ENCODE measurements around the gene NIPAL3. TPM values are rescaled to one million over a fixed set of nuclear protein-coding genes. Genes with fewer than 3 reads are reported as not detected.

Gene NIPAL3
- total RNA-seq, 1 experiment from 2014 or later, result 16.6 TPM

GRCh38 chr1:24391882-24392603 lies 23.6 kb upstream of the NIPAL3 start:
- ChIA-PET RAD21 (ENCODE audit: low non-redundant PET in 1 of 2, low total read pairs in 2 of 2, uncharacterized antibody in 2 of 2, unreplicated experiment in 2 of 2) (interaction anchor here (0.6 to 3.7 kb wide), 8 partner anchors 70 to 242 kb away, joined by 3 to 68 read pairs (median 20); no protein-coding TSS in a partner anchor), POLR2A (interaction anchor here (2.2 to 2.4 kb wide), 3 partner anchors 190 to 241 kb away, joined by 10 to 19 read pairs (median 12); no protein-coding TSS in a partner anchor), CTCF (interaction anchor here (0.6 to 5.8 kb wide), 46 partner anchors 8 to 443 kb away, joined by 3 to 457 read pairs (median 4); partner anchors contain the start of genes GRHL3, IFNLR1, MYOM3 and NIPAL3)
- Histone ChIP-seq H3K79me2 (ENCODE audit: insufficient read depth, low read length) (no peaks in the 10 kb centered on the region), H3K36me3 (ENCODE audit: control insufficient read depth in 1 of 2, insufficient read depth in 2 of 2, low read length in 2 of 2) (no peaks in the 10 kb centered on the region), H3K27me3 (ENCODE audit: insufficient read depth, low read length) (no peaks in the 10 kb centered on the region), H3K4me2 (ENCODE audit: low read length) (peak overlapping the region; percentile 56), H3K9ac (ENCODE audit: low read length) (0 out of 2 replicates have a peak overlapping the region, but pooled peaks have one; percentile 13), H3K4me1 (ENCODE audit: control insufficient read depth in 1 of 2, insufficient read depth in 2 of 2, low read length in 2 of 2) (peaks cover 8 to 35% of the 10 kb centered on the region in 2 experiments), H3K9me3 (ENCODE audit: control insufficient read depth in 1 of 2, insufficient read depth in 1 of 2, low read depth in 1 of 2, low read length in 2 of 2) (no peaks in the 10 kb centered on the region), H4K20me1 (ENCODE audit: insufficient read depth) (no peaks in the 10 kb centered on the region), H2AFZ (ENCODE audit: low read depth, low read length, poor library complexity, severe bottlenecking) (no peak overlapping the region), H3K4me3 (replicated peaks in 1 of 2; ENCODE audit: low read depth in 1 of 2, low read length in 2 of 2) (no peak overlapping the region), H3K9me2 (ENCODE audit: insufficient read depth) (no peaks in the 10 kb centered on the region), H3K27ac (ENCODE audit: low read depth, low read length) (no peak overlapping the region)
- TF ChIP-seq CTCF (IDR thresholded peaks at IDR 0.05 in 2 of 3, conservative IDR thresholded peaks at IDR 0.05 in 1 of 3; ENCODE audit: borderline replicate concordance in 1 of 3, insufficient read depth in 1 of 3, low read depth in 2 of 3, low read length in 2 of 3) (peak; percentile 81 to 91 (median 90)), RAD21 (IDR thresholded peaks at IDR 0.05; ENCODE audit: low read depth) (peak; percentile 91), JUND (IDR thresholded peaks at IDR 0.05) (no peak)
- ATAC-seq (peak; percentile 82), DNase-seq (ENCODE audit: low read depth, low spot score) (no peak)
- intact Hi-C loops (cut with micrococcal nuclease), result loop anchor here (1.0 to 10.0 kb wide), 8 partner anchors 70 to 620 kb away; no protein-coding TSS in a partner anchor
- BruUV-seq (replicated peaks), result no TSS peak

- BruUV-seq (replicated peaks), result no TSS peak
- no peak for DNase-seq (ENCODE audit: low read depth, low spot score)
- Histone ChIP-seq H3K79me2 (ENCODE audit: insufficient read depth, low read length) (no peaks in the 10 kb centered on the region), H3K4me1 (ENCODE audit: control insufficient read depth in 1 of 2, insufficient read depth in 2 of 2, low read length in 2 of 2) (peaks cover 8 to 35% of the 10 kb centered on the region in 2 experiments), H4K20me1 (ENCODE audit: insufficient read depth) (no peaks in the 10 kb centered on the region), H3K27me3 (ENCODE audit: insufficient read depth, low read length) (no peaks in the 10 kb centered on the region), H3K9me2 (ENCODE audit: insufficient read depth) (no peaks in the 10 kb centered on the region), H3K36me3 (ENCODE audit: control insufficient read depth in 1 of 2, insufficient read depth in 2 of 2, low read length in 2 of 2) (no peaks in the 10 kb centered on the region), H2AFZ (ENCODE audit: low read depth, low read length, poor library complexity, severe bottlenecking) (no peak overlapping the region), H3K4me2 (ENCODE audit: low read length) (no peak overlapping the region), H3K27ac (ENCODE audit: low read depth, low read length) (no peak overlapping the region), H3K9me3 (ENCODE audit: control insufficient read depth in 1 of 2, insufficient read depth in 1 of 2, low read depth in 1 of 2, low read length in 2 of 2) (no peaks in the 10 kb centered on the region), H3K9ac (ENCODE audit: low read length) (no peak overlapping the region), H3K4me3 (replicated peaks in 1 of 2; ENCODE audit: low read depth in 1 of 2, low read length in 2 of 2) (no peak overlapping the region)
- CTCF ChIA-PET, result interaction anchor here (0.8 to 5.8 kb wide), 30 partner anchors 8 to 476 kb away, joined by 3 to 457 read pairs (median 6); partner anchors contain the start of genes IFNLR1, NIPAL3, RCAN3 and STPG1
- RAD21 ChIA-PET (ENCODE audit: low non-redundant PET in 1 of 2, low total read pairs in 2 of 2, uncharacterized antibody in 2 of 2, unreplicated experiment in 2 of 2), result interaction anchor here (2.0 to 3.7 kb wide), 5 partner anchors 191 to 242 kb away, joined by 10 to 68 read pairs (median 36); no protein-coding TSS in a partner anchor
- POLR2A ChIA-PET, result interaction anchor here (2.2 to 2.4 kb wide), 3 partner anchors 191 to 242 kb away, joined by 10 to 19 read pairs (median 12); no protein-coding TSS in a partner anchor
- intact Hi-C loops (cut with micrococcal nuclease), result loop anchor here (1.0 to 10.0 kb wide), 5 partner anchors 70 to 620 kb away; no protein-coding TSS in a partner anchor
- no peak for ATAC-seq
- TF ChIP-seq SIN3A (IDR thresholded peaks at IDR 0.05; ENCODE audit: low read depth), result no peak
- no peak for TF ChIP-seq CEBPB (IDR thresholded peaks at IDR 0.05; ENCODE audit: low read depth)
- TF ChIP-seq ZBTB33 (IDR thresholded peaks at IDR 0.05; ENCODE audit: extremely low read depth, insufficient replicate concordance, low read length), result no peak
- TF ChIP-seq CBX3 (IDR thresholded peaks at IDR 0.05; ENCODE audit: low read depth), result no peak
- TF ChIP-seq SP1 (IDR thresholded peaks at IDR 0.05; ENCODE audit: low read depth), result no peak
- no peak for TF ChIP-seq EGR1 (IDR thresholded peaks at IDR 0.05; ENCODE audit: low read depth)
- TF ChIP-seq POLR2AphosphoS5 (IDR thresholded peaks at IDR 0.05; ENCODE audit: low read depth, low read length), result no peak
- TF ChIP-seq CTCF (IDR thresholded peaks at IDR 0.05 in 2 of 3, conservative IDR thresholded peaks at IDR 0.05 in 1 of 3; ENCODE audit: borderline replicate concordance in 1 of 3, insufficient read depth in 1 of 3, low read depth in 2 of 3, low read length in 2 of 3), result 0 out of 6 replicates have a peak, but pooled peaks of 1 of the 3 experiments have one; percentile 31
These were observed 23.0 kb upstream of the NIPAL3 start for GRCh38 chr1:24392604-24392946.

Measured in HCT116 (cell line).